ENCODE results near the gene SSTR5.

The SSTR5 gene

GRCh38 chr16:1065469-1066128 lies 6.9 kb upstream of the SSTR5 start:
- Histone ChIP-seq H3K9me3 (ENCODE audit: severe bottlenecking) (no peaks in the 10 kb centered on the region), H3K4me3 (ENCODE audit: low read depth, low read length) (no peak overlapping the region), H3K27me3 (ENCODE audit: insufficient read depth, low read depth, severe bottlenecking) (no peaks in the 10 kb centered on the region), H3K36me3 (no peaks in the 10 kb centered on the region), H3K27ac (no peak overlapping the region)
- TF ChIP-seq CTCF (IDR thresholded peaks at IDR 0.05; ENCODE audit: low read depth, low read length), result no peak
- DNase-seq, result no peak

GRCh38 chr16:1066584-1067172 lies 5.9 kb upstream of the SSTR5 start:
- Histone ChIP-seq H3K9me3 (ENCODE audit: severe bottlenecking) (no peaks in the 10 kb centered on the region), H3K4me3 (ENCODE audit: low read depth, low read length) (no peak overlapping the region), H3K27me3 (ENCODE audit: insufficient read depth, low read depth, severe bottlenecking) (no peaks in the 10 kb centered on the region), H3K36me3 (no peaks in the 10 kb centered on the region), H3K27ac (no peak overlapping the region)
- no peak for DNase-seq
- TF ChIP-seq CTCF (IDR thresholded peaks at IDR 0.05; ENCODE audit: low read depth, low read length), result no peak

GRCh38 chr16:1067629-1068028 lies 4.9 kb upstream of the SSTR5 start:
- Histone ChIP-seq H3K36me3 (no peaks in the 10 kb centered on the region), H3K27me3 (ENCODE audit: insufficient read depth, low read depth, severe bottlenecking) (no peaks in the 10 kb centered on the region), H3K4me3 (ENCODE audit: low read depth, low read length) (no peak overlapping the region), H3K9me3 (ENCODE audit: severe bottlenecking) (no peaks in the 10 kb centered on the region), H3K27ac (no peak overlapping the region)
- no peak for TF ChIP-seq CTCF (IDR thresholded peaks at IDR 0.05; ENCODE audit: low read depth, low read length)
- no peak for DNase-seq

GRCh38 chr16:1068451-1068850 lies 4.1 kb upstream of the SSTR5 start:
- Histone ChIP-seq H3K27ac (no peak overlapping the region), H3K4me3 (ENCODE audit: low read depth, low read length) (no peak overlapping the region), H3K36me3 (no peaks in the 10 kb centered on the region), H3K27me3 (ENCODE audit: insufficient read depth, low read depth, severe bottlenecking) (no peaks in the 10 kb centered on the region), H3K9me3 (ENCODE audit: severe bottlenecking) (no peaks in the 10 kb centered on the region)
- no peak for TF ChIP-seq CTCF (IDR thresholded peaks at IDR 0.05; ENCODE audit: low read depth, low read length)
- DNase-seq, result no peak

- no peak overlapping the region for H3K4me3 ChIP-seq (ENCODE audit: low read depth, low read length)
- no peaks in the 10 kb centered on the region for H3K27me3 ChIP-seq (ENCODE audit: insufficient read depth, low read depth, severe bottlenecking)
- peak; percentile 73 for DNase-seq
- no peak overlapping the region for H3K27ac ChIP-seq
- no peaks in the 10 kb centered on the region for H3K36me3 ChIP-seq
- TF ChIP-seq CTCF (IDR thresholded peaks at IDR 0.05; ENCODE audit: low read depth, low read length), result no peak
- H3K9me3 ChIP-seq (ENCODE audit: severe bottlenecking), result no peaks in the 10 kb centered on the region
These were observed 3.4 kb upstream of the SSTR5 start for GRCh38 chr16:1069154-1069553.

All from WERI-Rb-1 (cell line).